Measurements from ENCODE around the gene SIX5.

SIX5 gene

DNA sequence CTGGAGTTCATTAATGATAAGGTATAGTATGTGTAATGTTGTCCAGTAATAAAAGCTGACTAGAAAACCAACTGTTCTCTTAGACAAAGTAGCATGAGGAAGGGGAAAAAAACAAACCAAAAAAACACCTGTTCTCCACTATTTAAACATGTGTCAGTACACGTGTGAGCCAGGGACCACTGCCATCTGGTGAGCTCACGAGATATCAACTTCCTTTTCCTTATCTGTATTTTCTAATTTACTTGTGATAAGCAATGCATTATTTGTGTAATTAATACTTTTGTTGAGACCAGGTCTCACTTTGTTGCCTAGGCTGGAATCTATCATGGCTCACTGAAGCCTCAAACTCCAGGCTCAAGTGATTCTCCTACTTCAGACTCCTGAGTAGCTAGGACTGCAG is 4.3 kb upstream of the SIX5 start:
- DNase-seq (ENCODE audit: low read depth) = no peak

DNA sequence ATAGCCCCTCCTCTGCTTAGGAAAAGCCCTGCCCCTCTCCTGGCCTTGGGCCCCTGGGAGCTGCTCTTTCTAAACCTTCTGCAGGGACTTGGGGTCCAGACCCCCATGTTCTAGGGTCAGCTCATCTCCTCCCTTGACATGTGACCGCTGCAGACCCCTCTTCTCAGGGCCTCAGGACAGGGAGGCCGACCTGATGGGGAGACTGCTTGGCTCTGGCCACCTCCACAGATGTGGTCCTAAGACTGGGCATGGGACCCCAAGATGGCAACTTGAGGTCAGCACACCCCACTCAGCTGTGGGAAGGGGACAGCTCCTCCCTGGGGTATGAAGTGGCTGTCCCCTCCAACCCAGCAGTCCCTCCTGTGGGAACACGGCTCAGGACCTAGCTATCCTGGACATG is 3.9 kb upstream of the SIX5 start:
- no peak for DNase-seq (ENCODE audit: low read depth)

DNA sequence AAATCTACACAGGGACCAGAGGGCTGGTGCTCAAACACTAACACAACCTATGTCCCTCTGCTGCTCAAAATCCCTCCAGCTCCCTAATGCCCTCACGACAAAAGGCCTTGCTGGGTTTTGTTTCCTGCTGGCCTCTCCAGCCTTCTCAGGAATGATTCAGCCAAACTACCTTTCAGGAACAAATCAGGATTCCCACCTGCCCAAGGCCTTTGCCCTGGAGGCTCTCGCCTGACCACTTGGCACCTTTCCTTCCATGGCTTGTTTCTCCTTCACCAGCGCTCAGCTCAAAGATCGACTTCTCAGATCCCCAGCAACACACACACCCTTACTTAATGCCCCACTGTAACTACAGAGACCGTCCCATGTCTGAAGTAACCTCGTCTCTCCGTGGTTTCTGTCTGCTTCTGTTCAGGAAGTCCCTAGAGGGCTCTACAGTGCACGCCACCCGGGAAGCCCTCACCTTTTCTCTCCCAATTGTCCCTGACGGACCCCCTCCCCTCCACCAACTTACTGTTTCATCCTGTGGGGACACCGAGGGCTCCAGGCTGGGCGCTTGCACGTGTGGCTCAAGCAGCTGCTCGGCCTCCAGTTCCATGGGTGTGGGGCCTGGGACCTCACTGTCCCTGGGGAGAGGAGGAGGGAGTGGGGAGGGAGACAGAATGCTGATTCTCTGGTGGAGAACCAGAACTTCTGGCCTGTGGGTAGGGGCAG is 3.2 kb upstream of the SIX5 start:
- DNase-seq (ENCODE audit: low read depth) = no peak

DNA sequence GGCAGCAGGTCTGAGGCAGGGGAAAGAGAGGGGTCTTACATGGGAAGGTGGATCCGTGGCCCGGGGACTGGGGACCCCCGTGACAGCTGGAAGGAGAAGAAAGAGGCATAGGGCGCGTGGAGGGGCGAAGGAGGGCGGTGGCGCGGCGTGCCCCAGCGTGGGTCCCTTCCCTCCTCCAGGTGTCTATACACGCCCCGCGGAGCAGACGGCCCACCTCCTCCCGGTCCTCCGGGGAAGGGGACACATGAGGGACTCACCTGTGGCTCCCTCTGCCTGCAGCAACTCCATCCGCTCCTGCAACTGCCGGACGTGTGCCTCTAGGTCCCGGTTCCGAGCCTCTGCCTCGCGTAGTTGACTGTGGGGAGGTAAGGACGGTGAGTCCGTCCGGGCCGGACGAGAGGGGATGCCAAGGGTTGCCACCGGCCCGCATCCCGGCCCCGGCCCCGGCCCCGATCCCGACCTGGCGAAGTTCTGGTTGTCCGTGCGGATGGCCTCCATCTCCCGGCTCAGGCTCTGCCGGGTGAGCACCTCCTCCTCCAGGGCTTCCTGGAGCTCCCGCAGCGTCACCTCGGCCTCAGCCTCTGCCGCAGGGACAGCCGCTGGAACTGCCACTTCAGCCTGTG is 2.4 kb upstream of the SIX5 start:
- DNase-seq (ENCODE audit: low read depth) = no peak

DNA sequence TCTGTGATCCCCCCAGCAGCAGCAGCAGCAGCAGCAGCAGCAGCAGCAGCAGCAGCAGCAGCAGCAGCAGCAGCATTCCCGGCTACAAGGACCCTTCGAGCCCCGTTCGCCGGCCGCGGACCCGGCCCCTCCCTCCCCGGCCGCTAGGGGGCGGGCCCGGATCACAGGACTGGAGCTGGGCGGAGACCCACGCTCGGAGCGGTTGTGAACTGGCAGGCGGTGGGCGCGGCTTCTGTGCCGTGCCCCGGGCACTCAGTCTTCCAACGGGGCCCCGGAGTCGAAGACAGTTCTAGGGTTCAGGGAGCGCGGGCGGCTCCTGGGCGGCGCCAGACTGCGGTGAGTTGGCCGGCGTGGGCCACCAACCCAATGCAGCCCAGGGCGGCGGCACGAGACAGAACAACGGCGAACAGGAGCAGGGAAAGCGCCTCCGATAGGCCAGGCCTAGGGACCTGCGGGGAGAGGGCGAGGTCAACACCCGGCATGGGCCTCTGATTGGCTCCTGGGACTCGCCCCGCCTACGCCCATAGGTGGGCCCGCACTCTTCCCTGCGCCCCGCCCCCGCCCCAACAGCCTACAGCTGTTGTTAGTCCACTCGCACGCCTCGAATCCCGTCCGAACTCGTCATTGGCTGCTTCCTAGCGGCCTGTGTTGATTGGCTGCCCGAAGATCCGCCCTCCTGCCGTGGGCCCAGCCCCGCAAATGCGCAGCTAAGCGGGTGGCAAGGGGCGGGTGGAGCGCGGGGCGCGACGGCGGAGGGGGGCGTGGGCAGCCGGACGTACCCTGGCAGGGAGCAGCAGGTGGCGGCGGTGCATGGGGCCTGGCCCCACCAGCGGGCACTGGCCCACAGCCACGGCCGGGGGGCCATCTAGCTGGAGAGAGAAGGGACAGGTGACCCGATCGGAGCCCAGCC is 1.4 kb upstream of the SIX5 start:
- DNase-seq (ENCODE audit: low read depth) = peak; percentile 71

DNA sequence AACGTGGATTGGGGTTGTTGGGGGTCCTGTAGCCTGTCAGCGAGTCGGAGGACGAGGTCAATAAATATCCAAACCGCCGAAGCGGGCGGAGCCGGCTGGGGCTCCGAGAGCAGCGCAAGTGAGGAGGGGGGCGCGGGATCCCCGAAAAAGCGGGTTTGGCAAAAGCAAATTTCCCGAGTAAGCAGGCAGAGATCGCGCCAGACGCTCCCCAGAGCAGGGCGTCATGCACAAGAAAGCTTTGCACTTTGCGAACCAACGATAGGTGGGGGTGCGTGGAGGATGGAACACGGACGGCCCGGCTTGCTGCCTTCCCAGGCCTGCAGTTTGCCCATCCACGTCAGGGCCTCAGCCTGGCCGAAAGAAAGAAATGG is 754 bp upstream of the SIX5 start:
- no peak for DNase-seq (ENCODE audit: low read depth)

DNA sequence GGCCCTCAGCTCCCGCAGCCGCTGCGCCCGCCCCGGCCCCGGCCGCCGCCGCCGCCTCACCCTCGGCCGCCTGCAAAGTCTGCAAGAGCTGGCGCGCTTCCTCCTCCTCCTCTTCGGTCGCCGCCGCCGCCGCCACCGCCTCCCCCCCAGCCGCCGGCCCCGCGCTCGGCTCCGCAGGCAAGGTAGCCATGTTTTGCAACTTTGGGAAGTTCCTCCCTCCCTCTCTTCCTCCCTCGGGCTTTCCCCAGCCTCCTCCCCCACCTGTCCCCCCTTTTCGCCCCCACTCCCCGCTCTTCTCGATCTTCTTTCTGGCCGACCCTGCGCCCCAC is 433 bp downstream of the SIX5 start:
- DNase-seq (ENCODE audit: low read depth) = no peak

DNA sequence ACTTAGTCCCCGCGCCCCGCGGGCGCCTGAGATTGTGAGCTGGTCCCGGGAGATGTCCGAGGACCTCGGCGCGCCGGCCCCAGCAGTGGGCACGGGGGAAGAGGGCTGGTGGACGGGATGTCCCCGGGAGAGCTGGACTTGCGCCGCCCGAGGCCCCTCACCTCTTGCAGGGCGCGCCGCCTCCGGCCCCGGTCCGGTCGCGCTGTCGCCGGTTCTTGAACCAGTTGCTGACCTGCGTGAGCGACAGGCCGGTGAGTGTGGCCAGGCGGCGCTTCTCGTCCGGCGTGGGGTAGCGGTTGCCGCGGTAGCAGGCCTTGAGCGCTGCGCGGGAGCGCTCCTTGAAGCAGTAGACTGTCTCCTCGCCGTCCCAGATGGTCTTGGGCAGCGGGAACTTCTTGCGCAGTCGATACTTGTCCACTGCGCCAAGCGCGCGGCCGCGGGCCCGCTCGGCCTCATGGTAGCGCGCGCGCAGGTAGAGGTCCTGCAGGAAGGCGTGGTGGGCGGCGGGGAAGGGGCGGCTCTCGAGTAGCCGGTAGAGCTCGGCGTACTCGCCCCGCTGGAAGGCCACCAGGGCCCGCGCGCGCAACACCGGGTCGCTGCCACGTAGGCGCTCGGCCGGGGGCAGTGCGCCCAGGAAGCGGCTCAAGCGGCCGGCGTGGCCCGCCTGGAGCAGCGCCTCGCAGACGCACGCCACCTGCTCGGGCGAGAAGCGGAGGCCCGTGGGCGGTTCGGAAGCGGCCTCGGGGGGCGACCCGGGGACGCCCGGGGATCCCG is 984 bp downstream of the SIX5 start:
- DNase-seq (ENCODE audit: low read depth) = no peak

DNA sequence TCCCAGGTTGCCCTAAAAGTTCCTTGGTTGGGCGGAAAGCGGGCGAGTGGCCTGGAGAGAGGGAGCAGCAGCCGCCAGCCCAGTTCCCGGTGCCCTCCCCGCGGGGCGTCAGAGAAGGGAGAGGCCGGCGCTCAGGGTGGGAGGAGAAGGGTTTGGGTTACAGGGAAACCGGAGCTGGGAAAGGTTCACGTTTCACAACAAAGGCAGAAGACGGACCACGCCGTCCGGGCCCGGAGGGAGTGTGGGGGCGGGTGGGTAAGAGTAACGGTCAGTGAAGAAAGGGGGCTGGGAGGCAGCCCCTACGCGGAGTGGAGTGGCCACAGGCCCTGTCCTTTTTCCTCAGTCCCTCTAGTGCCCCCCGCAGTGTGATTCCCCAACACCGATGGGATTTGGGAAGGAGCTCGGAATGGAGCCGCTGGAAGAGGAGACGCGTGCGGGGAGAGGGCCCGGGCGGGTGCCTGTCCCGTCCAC is 1.6 kb downstream of the SIX5 start:
- no peak for DNase-seq (ENCODE audit: low read depth)

DNA sequence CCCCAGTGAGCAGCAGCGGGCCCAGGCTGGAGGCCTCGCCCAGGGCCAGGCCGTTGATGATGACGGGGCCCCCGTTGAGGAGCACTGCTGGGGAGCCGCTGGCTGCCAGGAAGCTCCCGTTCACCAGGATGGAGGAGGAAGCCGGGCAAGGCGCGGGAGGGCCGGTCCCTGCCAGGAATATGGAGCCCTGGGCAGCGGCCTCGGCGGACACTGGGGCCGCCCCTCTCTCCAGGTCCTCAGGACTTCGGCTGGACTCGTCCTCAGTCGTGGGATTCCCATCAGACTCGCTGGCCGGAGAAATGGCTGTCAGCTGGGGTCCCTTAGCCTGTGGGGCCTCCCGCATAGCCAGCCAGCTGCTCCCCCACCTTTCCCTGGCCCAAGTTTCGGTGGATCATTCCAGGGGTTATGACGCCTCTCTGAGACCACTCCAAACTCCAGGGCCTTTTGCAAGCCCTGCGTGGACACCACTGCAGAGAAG is 2.1 kb downstream of the SIX5 start:
- no peak for DNase-seq (ENCODE audit: low read depth)

DNA sequence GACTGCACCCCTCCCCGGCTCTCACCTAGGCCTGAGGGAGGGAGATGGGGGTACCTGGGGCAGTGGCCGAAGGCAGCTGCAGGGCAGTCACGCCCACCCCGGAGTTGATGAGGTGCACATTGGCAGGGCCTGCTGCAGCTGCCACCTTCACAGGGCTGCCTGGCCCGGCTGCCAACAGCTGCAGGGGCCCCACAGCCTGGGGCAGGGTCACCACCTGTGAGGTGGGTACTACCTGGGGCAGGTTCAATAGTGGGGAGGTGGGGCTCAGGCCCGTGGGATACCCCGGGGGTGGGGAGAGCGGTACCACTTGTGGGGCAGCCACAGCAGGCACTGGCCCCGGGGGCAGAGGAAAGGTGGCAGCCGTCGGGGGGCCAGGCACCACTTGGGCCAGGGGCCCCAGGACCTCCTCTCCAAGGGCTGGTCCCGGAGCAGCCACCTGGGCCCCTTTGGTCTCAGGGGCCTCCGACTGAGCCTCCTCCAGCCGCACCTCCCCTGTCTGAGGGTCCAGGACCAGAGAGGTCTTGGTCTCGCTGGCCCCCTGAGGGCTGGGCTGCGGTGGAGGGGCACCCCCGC is 2.7 kb downstream of the SIX5 start:
- no peak for DNase-seq (ENCODE audit: low read depth)

DNA sequence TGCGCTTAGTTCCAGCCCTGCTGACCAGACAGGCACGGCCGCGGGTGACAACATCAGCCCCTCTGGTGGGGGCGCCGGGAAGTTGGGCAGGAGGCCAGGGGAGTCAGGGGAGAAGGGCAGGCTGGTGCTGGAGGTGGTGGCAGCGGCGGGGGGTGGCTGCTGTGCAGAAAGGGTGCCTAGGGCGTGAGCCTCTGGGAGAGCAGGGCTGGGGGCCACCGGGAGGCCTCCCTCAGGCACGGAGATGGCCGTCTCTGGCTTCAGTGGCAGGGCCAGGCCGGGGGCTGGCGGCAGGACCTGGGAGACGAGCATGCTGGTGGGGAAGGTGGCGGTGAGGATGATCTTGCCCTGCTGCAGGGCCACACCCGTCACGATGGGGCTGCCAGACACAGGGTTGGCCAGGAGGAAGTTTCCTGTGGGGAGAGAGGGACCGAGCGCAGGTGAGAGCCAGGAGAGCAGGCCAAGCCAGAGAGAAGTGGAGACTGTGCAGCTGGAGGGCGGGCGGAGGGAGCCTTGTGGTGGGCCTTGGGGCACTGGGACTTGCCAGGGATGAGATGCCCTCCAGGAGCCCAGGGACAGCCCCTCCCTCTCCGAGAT is 3.3 kb downstream of the SIX5 start:
- DNase-seq (ENCODE audit: low read depth) = no peak

DNA sequence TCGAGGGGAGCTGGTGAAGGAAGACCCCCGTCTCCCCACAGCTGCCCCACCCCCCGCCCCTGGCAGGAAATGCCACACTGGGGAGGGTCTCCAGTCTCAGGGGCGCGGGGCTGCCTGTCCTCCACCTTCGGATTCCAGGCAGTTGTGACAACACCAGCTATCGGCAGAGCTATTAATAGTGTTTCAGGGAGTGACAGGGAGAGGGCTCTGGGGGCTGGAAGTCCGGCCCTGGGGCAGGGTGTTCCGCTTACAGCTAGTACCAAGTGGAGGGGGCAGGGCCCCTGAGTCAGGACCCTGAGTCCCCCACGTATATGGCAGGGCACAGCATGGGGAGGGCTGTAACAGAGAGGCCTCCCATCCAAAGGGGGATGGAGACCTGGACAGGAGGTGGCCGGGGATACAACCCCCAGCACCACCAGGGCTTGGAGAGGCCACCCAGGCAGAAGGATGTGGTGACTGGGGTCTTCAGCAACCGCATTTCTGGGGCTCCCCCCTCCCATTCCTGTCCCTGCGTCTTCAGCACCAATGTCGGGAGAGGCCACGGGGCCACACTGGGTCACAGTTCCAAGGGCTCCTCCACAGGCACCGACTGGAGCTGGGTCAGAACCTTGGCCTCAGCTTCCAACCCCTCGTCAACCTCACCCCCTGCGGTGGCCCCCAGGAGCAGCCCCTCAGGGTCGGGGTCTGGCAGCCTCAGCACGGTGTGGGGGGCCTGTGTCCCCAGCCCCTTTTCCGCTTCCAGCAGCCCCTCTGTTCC is 3.9 kb downstream of the SIX5 start:
- DNase-seq (ENCODE audit: low read depth) = no peak

DNA sequence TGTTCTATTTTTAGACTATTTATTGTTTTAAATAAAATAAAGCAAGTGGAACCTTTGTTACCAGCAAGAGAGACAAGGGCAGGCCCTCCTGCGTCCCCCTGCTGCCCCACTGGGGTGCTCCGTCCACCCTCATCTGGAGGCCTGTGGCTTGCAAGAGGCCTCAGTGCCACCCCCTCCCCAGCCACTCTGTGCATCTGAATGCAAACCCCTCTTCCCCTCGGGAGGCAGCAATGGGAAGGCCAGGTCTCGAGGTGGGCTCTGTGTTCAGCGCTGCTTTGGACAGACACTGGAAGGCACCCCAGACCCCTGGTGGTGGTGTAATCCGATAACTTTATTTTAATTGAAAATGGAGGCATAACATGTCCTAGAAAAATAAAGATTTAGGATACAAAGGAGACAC is 4.6 kb downstream of the SIX5 start:
- DNase-seq (ENCODE audit: low read depth) = no peak

DNA sequence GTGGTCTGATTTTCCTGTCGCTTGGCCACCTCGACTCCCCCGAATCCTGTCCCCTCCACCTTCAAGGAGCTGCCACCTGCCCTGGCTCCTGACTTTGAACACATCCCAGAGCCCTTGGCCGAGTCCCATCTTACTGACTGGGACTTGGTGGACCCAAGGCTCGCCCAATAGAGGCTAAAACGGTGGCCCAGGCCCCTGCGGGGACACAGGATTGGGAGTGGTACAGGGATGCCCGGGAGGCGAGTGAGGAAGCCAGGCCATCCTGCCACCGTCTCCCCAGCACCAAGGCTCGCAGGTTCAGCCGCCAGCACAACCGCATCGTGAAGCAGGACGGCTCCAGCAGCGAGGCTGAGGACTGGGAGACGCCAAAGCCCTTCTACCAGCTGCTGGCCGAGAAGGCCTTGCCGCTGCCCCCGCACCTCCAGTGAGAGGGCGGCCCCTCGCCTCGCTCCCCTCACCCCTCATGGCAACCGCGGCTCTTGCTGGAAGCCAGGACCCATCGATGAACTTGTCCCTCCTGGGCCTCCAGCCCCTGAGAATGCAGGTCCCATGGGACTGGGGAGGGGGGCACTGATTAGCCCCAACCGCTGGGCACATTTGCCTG is 5.3 kb downstream of the SIX5 start:
- no peak for DNase-seq (ENCODE audit: low read depth)

DNA sequence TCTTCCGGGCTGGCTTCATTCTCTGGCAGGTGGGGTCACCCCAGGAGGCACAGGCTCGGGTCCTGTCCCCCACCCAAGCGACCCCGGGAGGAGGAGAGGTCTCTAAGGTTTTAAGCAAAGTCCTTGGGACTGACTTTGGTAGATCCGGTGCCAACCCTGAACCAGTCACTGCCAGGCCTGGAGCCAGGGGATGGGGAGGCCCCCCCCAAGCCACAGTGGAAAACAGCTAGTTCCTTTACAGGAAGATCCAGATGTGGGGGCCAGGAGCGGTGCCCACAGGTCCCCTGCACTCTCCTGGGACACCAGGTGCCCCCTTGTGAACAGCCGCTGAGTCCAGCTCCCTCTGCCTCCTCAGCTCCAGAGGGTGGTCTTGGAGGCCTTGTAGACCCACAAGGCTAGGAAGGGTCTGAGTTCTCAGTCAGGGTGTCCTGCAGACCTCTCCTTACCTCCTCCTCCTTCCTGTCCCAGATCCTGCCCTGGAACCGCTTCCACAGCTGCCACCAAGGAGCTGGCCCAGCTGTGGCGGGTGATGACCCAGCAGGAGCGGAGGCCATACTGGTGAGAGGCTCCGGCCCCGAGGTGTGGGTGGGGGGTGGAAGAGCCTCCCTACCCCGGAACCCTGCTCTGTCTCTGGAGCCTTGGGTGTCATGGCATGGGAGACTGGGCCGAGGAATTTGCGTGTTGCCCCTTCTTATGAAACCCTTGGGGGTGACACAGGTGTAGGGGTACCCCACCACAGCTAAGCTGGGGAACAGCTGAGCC is 6.0 kb downstream of the SIX5 start:
- DNase-seq (ENCODE audit: low read depth) = no peak

DNA sequence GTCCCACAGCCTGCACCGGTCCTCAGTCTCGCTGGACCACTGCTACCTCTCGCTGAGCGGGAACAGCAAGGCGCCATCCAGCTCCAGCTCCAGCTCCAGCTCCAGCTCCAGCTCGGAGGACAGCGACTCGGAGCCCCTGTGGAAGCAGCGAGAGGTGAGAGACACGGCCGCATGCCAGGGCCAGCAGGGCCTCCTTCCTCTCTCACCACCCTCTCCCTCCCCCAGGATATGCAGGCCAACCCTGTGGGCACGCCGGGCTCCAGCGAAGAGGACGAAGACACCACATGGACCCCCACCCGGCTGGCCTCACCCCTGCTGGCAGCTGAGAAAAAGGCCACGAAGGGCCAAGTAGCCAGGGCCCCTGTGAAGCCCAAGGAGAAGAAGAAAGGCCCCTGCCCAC is 7.3 kb downstream of the SIX5 start:
- DNase-seq (ENCODE audit: low read depth) = no peak

DNA sequence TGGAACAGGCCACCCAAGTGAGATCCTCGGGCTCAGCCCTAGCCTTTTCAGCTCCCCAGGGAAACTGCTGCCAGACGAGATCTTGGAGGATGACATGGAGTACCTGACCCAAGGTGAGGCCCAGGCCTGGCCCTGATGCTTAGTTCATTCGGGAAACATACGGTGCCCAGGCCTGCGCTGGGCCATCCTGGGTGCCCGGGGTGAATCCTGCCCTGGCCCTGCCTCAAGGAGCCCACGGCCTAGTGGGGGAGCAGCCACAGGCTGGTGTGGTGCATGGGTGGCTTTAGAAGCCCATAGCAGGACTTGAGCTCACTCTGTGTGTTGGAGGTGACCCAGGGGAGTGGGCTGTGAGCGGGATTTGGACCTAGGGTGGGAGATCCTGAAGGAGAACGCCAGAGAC is 10.1 kb downstream of the SIX5 start:
- DNase-seq (ENCODE audit: low read depth) = no peak

DNA sequence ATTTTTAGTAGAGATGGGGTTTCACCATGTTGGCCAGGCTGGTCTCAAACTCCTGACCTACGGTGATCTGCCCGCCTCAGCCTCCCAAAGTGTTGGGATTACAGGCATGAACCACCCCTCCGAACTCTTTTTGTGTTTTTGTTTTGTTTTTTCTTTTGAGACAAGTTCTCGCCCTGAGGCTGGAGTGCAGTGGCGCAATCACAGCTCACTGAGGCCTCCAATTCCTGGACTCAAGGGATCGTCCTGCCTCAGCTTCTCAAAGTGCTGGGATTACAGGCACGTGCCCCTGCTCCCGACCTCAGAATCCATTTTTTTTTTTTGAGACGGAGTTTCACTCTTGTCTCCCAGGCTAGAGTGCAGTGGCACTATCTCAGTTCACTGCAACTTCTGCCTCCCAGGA is 11.4 kb downstream of the SIX5 start:
- no peak for DNase-seq (ENCODE audit: low read depth)

DNA sequence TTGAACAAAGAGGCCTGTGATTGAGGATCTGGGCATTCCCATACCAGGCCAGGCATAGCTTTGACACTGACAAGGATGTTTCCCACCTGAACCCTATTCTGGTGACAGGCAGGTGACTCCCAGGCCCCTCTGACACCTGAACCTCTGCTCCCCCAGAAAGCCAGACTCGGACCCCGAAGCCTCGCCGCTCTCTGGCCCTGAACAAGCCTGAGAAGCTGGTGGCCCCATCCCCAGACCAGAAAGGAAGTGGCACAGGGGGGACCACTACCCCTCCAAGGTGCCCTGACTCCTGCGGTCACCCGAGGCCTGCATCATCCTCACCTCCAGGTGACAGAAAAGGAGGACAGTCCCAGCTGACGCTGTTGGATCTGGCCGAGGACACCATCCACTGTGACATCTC is 14.7 kb downstream of the SIX5 start:
- no peak for DNase-seq (ENCODE audit: low read depth)

Data from stimulated activated CD8-positive, alpha-beta memory T cell treated with anti-CD3 and anti-CD28 coated beads, Interleukin-7, amount 100 ng/mL, for 24 hours (primary cell).